Duodenal mucosa (tissue), 2 donors: ENCODE data around the gene IQCE.
A peak's percentile ranks its signal among the peaks of the same experiment; 100 is the strongest.

Experiments used
- H3K27ac ChIP-seq: one replicate; pipeline ENCODE4 v1.7.0; 2013; ENCODE audit warnings: low read depth, low read length
- H3K27me3 ChIP-seq, 2 donors: one replicate each; pipeline ENCODE4 v1.7.0; 2013; ENCODE audit warnings: low read length in 2 of 2, control low read depth in 1 of 2; ENCODE audit not compliant: insufficient read depth in 2 of 2, control insufficient read depth in 1 of 2
- H3K36me3 ChIP-seq, 2 donors: one replicate each; pipeline ENCODE4 v1.7.0; 2013; ENCODE audit warnings: low read length in 2 of 2, control low read depth in 1 of 2; ENCODE audit not compliant: insufficient read depth in 2 of 2, control insufficient read depth in 1 of 2
- H3K4me1 ChIP-seq, 2 donors: one replicate each; pipeline ENCODE4 v1.7.0; 2013; ENCODE audit warnings: low read length in 2 of 2, control low read depth in 1 of 2; ENCODE audit not compliant: insufficient read depth in 2 of 2, control insufficient read depth in 1 of 2
- H3K4me3 ChIP-seq, 2 donors: one replicate each; pipeline ENCODE4 v1.7.0; 2013; ENCODE audit warnings: low read length in 2 of 2, low read depth in 1 of 2
- H3K9ac ChIP-seq, 2 donors: one replicate each; pipeline ENCODE4 v1.7.0; 2013; ENCODE audit warnings: low read length in 2 of 2, low read depth in 1 of 2
- H3K9me3 ChIP-seq, 2 donors: one replicate each; pipeline ENCODE4 v1.7.0; 2013; ENCODE audit warnings: low read length in 2 of 2, control low read depth in 1 of 2; ENCODE audit not compliant: control insufficient read depth in 1 of 2

Gene IQCE, protein sequence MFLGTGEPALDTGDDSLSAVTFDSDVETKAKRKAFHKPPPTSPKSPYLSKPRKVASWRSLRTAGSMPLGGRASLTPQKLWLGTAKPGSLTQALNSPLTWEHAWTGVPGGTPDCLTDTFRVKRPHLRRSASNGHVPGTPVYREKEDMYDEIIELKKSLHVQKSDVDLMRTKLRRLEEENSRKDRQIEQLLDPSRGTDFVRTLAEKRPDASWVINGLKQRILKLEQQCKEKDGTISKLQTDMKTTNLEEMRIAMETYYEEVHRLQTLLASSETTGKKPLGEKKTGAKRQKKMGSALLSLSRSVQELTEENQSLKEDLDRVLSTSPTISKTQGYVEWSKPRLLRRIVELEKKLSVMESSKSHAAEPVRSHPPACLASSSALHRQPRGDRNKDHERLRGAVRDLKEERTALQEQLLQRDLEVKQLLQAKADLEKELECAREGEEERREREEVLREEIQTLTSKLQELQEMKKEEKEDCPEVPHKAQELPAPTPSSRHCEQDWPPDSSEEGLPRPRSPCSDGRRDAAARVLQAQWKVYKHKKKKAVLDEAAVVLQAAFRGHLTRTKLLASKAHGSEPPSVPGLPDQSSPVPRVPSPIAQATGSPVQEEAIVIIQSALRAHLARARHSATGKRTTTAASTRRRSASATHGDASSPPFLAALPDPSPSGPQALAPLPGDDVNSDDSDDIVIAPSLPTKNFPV

DNA sequence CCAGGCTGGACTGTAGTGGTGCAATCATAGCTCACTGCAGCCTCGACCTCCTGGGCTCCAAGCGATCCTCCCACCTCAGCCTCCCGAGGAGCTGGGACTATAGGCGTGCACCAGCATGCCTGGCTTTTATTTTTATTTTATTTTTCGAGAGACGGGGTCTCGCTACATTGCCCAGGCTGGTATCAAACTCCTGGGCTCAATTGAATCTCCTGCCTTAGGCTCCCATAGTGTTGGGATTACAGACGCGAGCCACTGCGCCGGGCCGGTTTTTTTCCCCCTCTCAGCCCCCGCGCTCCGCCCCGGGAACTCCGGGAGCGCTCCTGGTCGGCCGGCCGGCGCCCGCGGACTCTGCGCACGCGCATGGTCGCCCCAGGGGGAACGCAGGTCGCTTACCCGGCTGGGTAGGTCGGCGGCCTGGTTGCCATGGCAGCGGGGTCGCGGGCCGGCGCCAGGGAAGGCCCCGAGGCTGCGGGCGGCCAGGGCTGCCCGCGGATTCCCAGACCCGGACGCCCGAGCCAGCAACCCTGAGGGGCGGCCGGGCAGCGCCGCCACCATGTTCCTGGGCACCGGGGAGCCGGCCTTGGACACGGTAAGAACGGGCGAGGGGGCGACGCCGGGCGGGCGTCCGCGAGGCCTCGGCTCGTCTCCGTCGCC, at the start of gene IQCE:
Gene IQCE, plus strand, starts transcription at position 351 of the 654 bp plus-strand sequence. Its CDS starts 203 bp downstream, at position 554.
- H3K27ac ChIP-seq = peak within 1 kb of the TSS; percentile 67
- H3K9me3 ChIP-seq = no peaks in the 10 kb centered on the region
- H3K27me3 ChIP-seq = no peaks in the 10 kb centered on the region
- H3K4me1 ChIP-seq = peaks cover 16 to 35% of the 10 kb centered on the region in 2 donors
- peak within 1 kb of the TSS; percentile 71 to 85 for H3K4me3 ChIP-seq
- no peaks in the 10 kb centered on the region for H3K36me3 ChIP-seq
- H3K9ac ChIP-seq = peak within 1 kb of the TSS; percentile 64 to 66

DNA sequence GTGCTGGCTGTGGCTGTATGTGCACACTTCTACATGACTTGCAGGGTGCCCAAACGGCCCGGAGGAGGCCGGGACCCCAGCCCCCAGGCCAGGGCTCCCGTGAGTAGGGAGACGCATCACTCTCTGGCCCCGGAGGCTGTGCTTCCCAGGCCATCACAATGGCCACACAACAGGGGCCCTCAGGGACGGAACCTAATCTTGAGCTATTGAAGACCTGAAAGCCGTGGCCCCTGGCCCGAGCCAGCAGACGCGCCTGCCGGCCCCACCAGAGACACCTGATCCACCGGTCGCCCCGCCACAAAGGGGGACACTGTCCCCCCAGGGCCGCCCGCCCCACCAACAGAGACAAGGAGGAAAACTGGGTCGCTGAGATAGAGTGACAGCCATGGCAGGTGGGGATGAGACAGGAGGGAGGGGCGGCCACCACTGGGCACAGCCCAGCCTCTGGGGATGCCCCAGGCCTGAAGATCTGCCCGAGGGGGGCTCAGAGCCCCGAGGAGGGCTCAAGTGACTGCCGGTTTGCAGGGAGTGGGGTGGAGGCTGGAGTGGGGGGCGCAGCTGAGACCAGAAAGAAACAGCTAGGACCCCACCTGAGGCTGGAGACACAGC, 49.4 kb upstream of the IQCE start:
- H3K4me3 ChIP-seq = no peak overlapping the region
- no peak overlapping the region for H3K9ac ChIP-seq
- no peaks in the 10 kb centered on the region for H3K36me3 ChIP-seq
- no peaks in the 10 kb centered on the region for H3K27me3 ChIP-seq
- H3K27ac ChIP-seq = no peak overlapping the region
- peaks cover 20 to 39% of the 10 kb centered on the region in 2 donors for H3K4me1 ChIP-seq
- H3K9me3 ChIP-seq = no peaks in the 10 kb centered on the region

DNA sequence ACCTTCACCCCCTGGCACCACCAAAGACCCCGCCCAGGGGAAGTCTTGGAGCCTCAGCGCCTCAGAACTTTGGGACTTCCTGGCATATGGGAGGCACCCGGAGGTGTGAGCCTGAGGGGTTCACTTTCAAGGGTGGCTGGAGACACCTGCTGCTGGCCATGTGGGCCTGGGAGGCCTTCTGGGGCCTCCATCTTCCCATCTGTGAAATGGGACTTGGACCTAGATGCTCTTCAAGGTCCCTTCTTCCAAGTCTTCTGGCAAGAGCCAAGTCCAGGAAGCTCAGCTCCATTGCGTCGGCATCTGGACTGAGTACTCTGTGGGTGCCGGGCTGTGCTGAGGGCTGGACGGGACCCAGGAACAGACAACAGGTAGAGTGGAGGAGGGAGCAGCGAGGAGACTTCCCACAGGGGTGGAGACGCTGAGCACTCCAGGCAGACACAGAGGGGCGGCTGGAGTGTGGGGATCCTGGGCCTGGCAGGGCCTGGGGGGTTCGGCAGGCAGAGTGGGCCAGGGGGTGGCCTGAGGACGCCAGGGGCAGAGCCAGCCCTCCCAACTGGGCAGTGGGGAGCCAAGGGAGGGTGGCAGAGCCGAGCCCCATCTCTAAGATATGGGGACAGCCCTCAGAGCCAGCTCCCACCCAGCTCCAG, 48.5 kb upstream of the IQCE start:
- Histone ChIP-seq H3K9ac (peak overlapping the region in 1 of 2 donors; percentile 10), H3K4me1 (peaks cover 20 to 39% of the 10 kb centered on the region in 2 donors), H3K27me3 (no peaks in the 10 kb centered on the region), H3K4me3 (no peak overlapping the region), H3K36me3 (no peaks in the 10 kb centered on the region), H3K9me3 (no peaks in the 10 kb centered on the region), H3K27ac (peak overlapping the region; percentile 25)

DNA sequence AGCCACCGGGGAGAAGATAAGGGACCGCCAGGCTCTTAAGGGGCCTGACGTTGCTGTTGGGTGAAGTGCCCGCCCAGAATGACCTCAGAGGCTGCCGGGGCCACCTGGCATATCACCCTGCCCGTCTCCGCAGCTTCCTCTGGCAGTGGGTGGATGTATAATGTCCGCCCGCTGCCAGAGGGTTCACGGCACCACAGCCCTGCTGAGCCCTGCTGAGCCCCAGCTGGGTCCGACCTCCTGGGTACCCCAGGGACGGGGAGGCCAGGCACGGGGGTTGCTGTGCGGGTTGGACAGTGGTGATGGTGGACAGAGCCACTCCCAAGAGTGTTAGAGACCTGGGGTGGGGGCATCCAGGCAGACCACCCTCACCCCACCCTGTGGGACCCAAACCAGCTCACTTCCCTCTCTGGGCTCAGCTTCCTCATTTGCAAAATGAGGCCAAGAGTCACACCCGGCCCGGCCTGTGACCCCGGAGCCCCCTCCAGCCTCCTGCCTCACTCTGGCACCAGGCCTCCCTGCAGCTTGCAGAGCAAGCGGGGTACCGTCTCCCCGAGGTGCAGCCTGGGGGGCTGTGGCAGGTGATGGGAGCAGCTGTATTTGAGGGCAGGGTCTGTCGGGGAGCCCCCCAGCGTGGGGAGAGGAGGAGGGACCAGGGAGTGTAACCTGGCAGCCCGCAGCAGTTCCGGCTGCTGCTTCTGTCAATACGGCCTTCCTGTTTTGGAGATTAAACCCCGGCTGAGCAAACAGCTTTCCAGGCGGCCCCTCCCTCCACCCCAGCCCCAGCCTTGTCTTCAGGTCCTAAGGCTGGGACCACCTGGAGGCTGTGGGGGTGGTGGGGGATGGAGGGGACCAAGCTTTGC, 47.6 kb upstream of the IQCE start:
- peak overlapping the region; percentile 50 for H3K27ac ChIP-seq
- peak overlapping the region; percentile 23 to 46 for H3K4me3 ChIP-seq
- no peaks in the 10 kb centered on the region for H3K9me3 ChIP-seq
- H3K4me1 ChIP-seq = peaks cover 20 to 39% of the 10 kb centered on the region in 2 donors
- peak overlapping the region; percentile 10 to 43 for H3K9ac ChIP-seq
- no peaks in the 10 kb centered on the region for H3K36me3 ChIP-seq
- H3K27me3 ChIP-seq = no peaks in the 10 kb centered on the region

DNA sequence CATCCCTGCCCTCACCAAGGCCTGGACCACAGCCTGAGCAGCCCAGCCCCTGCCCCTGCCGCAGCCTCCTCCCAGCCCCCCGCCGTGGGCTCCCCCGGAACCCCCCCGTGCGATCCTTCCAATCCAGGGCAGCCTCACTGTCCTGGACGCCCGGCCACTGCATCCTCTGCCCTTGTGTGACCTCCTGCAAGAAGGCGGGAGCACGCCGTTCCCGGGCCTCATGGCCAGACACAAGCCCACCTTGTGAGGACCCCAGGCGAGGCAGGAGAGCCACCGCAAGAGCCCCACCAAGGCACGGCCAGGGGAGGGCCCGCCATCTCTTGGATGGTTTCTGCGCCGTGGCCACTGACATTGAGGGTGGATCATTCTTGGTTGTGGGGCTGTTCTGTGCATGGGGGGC, 47.0 kb upstream of the IQCE start:
- Histone ChIP-seq H3K9me3 (no peaks in the 10 kb centered on the region), H3K27ac (peak overlapping the region; percentile 4), H3K4me1 (peaks cover 20 to 39% of the 10 kb centered on the region in 2 donors), H3K4me3 (no peak overlapping the region), H3K27me3 (no peaks in the 10 kb centered on the region), H3K36me3 (no peaks in the 10 kb centered on the region), H3K9ac (peak overlapping the region in 1 of 2 donors; percentile 43)

DNA sequence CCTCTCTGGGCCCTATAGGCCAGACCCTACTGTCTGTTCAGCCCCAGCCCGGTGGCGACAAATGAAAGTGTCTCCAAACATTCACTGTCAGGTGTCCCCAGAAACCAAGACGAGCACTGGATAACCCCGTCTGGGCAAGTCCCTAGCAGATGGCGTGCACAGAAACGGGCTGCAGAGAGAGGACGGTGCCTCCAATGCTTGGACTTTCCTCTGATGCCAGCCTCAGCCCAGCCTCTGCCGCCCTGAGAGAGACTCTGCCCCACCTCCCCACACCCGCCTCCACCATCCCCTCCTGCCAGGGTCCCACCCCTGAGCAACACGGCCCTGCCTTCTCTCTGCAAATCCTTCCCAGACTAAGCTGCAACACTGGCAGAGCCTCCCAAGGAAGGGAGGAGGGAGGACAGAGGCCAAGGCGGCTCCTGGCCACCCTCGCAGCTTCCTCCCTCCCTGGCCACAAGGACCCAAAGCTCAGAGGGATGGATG, 46.6 kb upstream of the IQCE start:
- Histone ChIP-seq H3K36me3 (no peaks in the 10 kb centered on the region), H3K27me3 (no peaks in the 10 kb centered on the region), H3K9me3 (no peaks in the 10 kb centered on the region), H3K27ac (no peak overlapping the region), H3K4me1 (peaks cover 20 to 39% of the 10 kb centered on the region in 2 donors), H3K9ac (peak overlapping the region in 1 of 2 donors; percentile 43), H3K4me3 (no peak overlapping the region)

DNA sequence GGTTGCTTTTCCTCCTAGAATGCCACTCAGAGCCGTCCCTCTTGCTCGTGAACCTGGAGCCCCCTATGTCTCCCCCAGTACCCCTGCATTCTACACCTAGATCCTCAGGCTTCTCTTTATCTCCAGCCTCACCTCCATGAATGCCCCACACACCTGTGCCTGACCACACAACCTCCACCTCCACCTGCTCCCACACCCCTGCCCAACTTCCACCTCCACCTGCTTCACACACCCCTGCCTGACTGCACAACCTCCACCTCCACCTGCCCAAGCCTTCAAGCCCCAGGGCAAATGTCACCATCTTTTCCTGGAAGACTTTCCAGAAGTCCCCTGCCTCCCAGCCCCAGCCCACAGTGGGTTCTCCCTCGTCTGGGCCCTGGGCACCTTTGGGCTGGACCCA, 46.1 kb upstream of the IQCE start:
- Histone ChIP-seq H3K36me3 (no peaks in the 10 kb centered on the region), H3K4me3 (no peak overlapping the region), H3K4me1 (peaks cover 20 to 39% of the 10 kb centered on the region in 2 donors), H3K27ac (no peak overlapping the region), H3K9ac (no peak overlapping the region), H3K27me3 (no peaks in the 10 kb centered on the region), H3K9me3 (no peaks in the 10 kb centered on the region)

DNA sequence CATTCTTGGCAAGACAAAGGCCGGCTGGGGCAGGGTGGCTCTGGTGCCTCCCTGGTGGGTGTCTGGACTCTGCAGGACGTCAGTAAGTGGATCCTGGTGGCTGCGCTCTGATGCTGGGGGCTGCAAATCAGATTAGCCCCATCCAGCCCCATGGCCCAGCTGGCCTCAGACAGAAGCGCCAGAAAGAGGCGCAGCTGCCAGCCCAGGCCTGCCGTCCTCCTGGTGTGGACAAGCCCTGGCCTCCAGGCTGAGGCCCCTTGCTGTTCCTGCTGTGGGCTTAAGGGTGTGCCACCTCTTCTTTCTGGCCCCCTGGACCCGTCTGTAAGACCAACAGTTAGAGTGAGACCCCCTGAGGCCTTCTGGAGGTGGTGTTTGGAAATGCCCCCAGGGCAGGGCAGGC, 45.1 kb upstream of the IQCE start:
- H3K4me3 ChIP-seq = no peak overlapping the region
- no peaks in the 10 kb centered on the region for H3K27me3 ChIP-seq
- H3K36me3 ChIP-seq = no peaks in the 10 kb centered on the region
- peaks cover 29% of the 10 kb centered on the region in 2 donors for H3K4me1 ChIP-seq
- no peak overlapping the region for H3K27ac ChIP-seq
- no peak overlapping the region for H3K9ac ChIP-seq
- no peaks in the 10 kb centered on the region for H3K9me3 ChIP-seq
